HEK293T (cell line): ENCODE measurements around the gene ADRA2A.

Experiments
- ELF4 ChIP-seq: fragments of 450-650 bp; IDR thresholded peaks from 2 replicates; pipeline ENCODE4 v1.6.1; 2017; ENCODE audit warnings: antibody characterized with exemption
- FOXM1 ChIP-seq: fragments of 450-650 bp; IDR thresholded peaks from 2 replicates; pipeline ENCODE4 v1.6.1; 2017; ENCODE audit warnings: mild to moderate bottlenecking, borderline replicate concordance
- SP1 ChIP-seq: fragments of 450-650 bp; IDR thresholded peaks from 2 replicates; pipeline ENCODE4 v1.6.1; 2017

DNA sequence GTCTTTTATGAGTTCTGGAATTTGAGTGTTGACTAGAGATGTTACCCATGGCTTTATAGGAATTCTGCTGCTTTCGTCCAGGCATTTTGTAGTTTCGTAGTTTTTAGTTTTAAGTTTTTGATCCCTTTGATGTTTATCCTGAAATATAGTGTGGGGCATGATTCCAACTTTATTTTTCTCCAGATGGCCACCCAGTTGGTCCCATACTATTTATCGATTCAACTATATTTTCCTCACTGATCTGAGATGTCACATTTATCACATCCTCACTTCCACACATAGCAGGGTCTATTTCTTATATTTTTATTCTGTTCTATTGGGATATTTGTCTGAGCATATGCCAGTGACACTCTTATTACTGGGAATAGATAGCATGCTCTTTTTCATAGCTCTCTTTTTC is 33.9 kb downstream of the ADRA2A start:
- no peak for TF ChIP-seq ELF4
- TF ChIP-seq FOXM1: no peak
- TF ChIP-seq SP1: no peak
